ENCODE results near the gene WDFY1. TPM values are rescaled to one million over a fixed set of nuclear protein-coding genes. Genes with fewer than 3 reads are reported as not detected.

The WDFY1 gene
- total RNA-seq, 1 experiment from 2014 or later, result 44.7 TPM

DNA sequence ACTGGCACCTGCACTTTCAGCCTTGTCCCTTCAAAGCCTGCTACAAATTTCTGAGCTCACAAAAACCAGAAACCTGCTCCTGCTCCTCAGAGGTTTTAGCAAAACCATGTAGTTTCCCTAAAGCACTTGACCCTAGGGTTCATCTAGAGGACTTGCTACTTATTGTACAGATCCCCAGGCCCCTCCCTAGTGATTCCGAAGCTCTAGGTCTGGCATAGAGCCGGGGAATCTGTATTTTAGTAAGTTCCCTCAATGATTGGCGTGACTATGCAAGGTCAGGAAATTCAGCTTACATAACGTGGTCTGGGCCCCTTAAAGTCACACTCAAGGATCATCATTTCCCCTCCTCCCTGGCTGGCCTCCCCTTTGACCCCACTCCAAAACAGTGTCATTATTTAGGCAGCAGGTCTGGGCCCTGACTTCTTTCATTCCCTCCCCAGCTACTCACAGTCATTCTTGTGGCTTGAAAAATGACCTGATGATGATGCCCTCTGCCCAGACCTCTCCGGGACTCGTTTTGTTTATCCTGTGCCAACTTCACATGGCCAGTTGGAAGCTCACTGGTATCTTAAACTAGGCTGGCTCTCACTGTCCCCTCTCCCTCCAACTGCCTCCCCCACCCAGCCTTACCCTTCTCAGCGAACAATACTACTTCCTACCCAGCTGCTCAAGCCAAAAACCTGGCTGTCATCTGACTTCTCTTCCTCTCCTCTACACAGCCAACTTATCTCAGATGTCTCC is 36.0 kb downstream of the WDFY1 start:
- DNase-seq (ENCODE audit: low read depth, low spot score) (no peak), ATAC-seq (no peak)
- Histone ChIP-seq H3K27me3 (ENCODE audit: insufficient read depth, low read length) (no peaks in the 10 kb centered on the region), H3K36me3 (ENCODE audit: control insufficient read depth in 1 of 2, insufficient read depth in 2 of 2, low read length in 2 of 2) (peaks cover 0 to 4% of the 10 kb centered on the region in 2 experiments; a peak in 2 of 4 replicates), H3K27ac (ENCODE audit: low read depth, low read length) (no peak overlapping the region), H3K9ac (ENCODE audit: low read length) (no peak overlapping the region), H3K9me3 (ENCODE audit: control insufficient read depth in 1 of 2, insufficient read depth in 1 of 2, low read depth in 1 of 2, low read length in 2 of 2) (no peaks in the 10 kb centered on the region), H3K4me2 (ENCODE audit: low read length) (no peak overlapping the region), H3K4me3 (replicated peaks in 1 of 2; ENCODE audit: low read depth in 1 of 2, low read length in 2 of 2) (no peak overlapping the region), H2AFZ (ENCODE audit: low read depth, low read length, poor library complexity, severe bottlenecking) (no peak overlapping the region), H3K4me1 (ENCODE audit: control insufficient read depth in 1 of 2, insufficient read depth in 2 of 2, low read length in 2 of 2) (no peaks in the 10 kb centered on the region), H3K79me2 (ENCODE audit: insufficient read depth, low read length) (peaks cover 14% of the 10 kb centered on the region; the same call in 1 of the 2 replicates), H3K9me2 (ENCODE audit: insufficient read depth) (no peaks in the 10 kb centered on the region), H4K20me1 (ENCODE audit: insufficient read depth) (0 out of 2 replicates have a peak, but pooled peaks cover 5% of the 10 kb centered on the region)
- intact Hi-C loops (cut with micrococcal nuclease), result no loop called here
- TF ChIP-seq EZH2 (IDR thresholded peaks at IDR 0.05) (no peak), POLR2A (IDR thresholded peaks at IDR 0.05; ENCODE audit: borderline replicate concordance, extremely low read depth, insufficient read depth, insufficient read length) (no peak), EZH2phosphoT487 (IDR thresholded peaks at IDR 0.05; ENCODE audit: borderline replicate concordance) (no peak), CBX3 (IDR thresholded peaks at IDR 0.05; ENCODE audit: low read depth) (no peak), ZFX (IDR thresholded peaks at IDR 0.05) (no peak)
- POLR2A ChIA-PET, result no interaction called here
- CTCF ChIA-PET, result no interaction called here
- no TSS peak for BruUV-seq (replicated peaks)
- RAD21 ChIA-PET (ENCODE audit: low non-redundant PET in 1 of 2, low total read pairs in 2 of 2, uncharacterized antibody in 2 of 2, unreplicated experiment in 2 of 2), result no interaction called here

- H3K9me3 ChIP-seq (ENCODE audit: control insufficient read depth in 1 of 2, insufficient read depth in 1 of 2, low read depth in 1 of 2, low read length in 2 of 2), result no peaks in the 10 kb centered on the region
- no peak overlapping the region for H3K27ac ChIP-seq (ENCODE audit: low read depth, low read length)
- ChIA-PET RAD21 (ENCODE audit: low non-redundant PET in 1 of 2, low total read pairs in 2 of 2, uncharacterized antibody in 2 of 2, unreplicated experiment in 2 of 2) (no interaction called here), POLR2A (no interaction called here), CTCF (no interaction called here)
- ATAC-seq (no peak), DNase-seq (ENCODE audit: low read depth, low spot score) (no peak)
- 0 out of 2 replicates have a peak, but pooled peaks cover 5% of the 10 kb centered on the region for H4K20me1 ChIP-seq (ENCODE audit: insufficient read depth)
- no peak overlapping the region for H3K4me3 ChIP-seq (replicated peaks in 1 of 2; ENCODE audit: low read depth in 1 of 2, low read length in 2 of 2)
- H3K27me3 ChIP-seq (ENCODE audit: insufficient read depth, low read length), result no peaks in the 10 kb centered on the region
- peaks cover 14% of the 10 kb centered on the region; the same call in 1 of the 2 replicates for H3K79me2 ChIP-seq (ENCODE audit: insufficient read depth, low read length)
- H3K4me2 ChIP-seq (ENCODE audit: low read length), result no peak overlapping the region
- H2AFZ ChIP-seq (ENCODE audit: low read depth, low read length, poor library complexity, severe bottlenecking), result no peak overlapping the region
- H3K9ac ChIP-seq (ENCODE audit: low read length), result no peak overlapping the region
- BruUV-seq (replicated peaks), result no TSS peak
- intact Hi-C loops (cut with micrococcal nuclease), result no loop called here
- no peaks in the 10 kb centered on the region for H3K4me1 ChIP-seq (ENCODE audit: control insufficient read depth in 1 of 2, insufficient read depth in 2 of 2, low read length in 2 of 2)
- peaks cover 0 to 4% of the 10 kb centered on the region in 2 experiments; a peak in 2 of 4 replicates for H3K36me3 ChIP-seq (ENCODE audit: control insufficient read depth in 1 of 2, insufficient read depth in 2 of 2, low read length in 2 of 2)
- H3K9me2 ChIP-seq (ENCODE audit: insufficient read depth), result no peaks in the 10 kb centered on the region
- TF ChIP-seq EZH2phosphoT487 (IDR thresholded peaks at IDR 0.05; ENCODE audit: borderline replicate concordance), result no peak
- TF ChIP-seq CEBPB (IDR thresholded peaks at IDR 0.05; ENCODE audit: low read depth), result no peak
- no peak for TF ChIP-seq ZFX (IDR thresholded peaks at IDR 0.05)
- TF ChIP-seq JUND (IDR thresholded peaks at IDR 0.05), result no peak
- no peak for TF ChIP-seq ZBTB33 (IDR thresholded peaks at IDR 0.05; ENCODE audit: extremely low read depth, insufficient replicate concordance, low read length)
- no peak for TF ChIP-seq SRF (IDR thresholded peaks at IDR 0.05; ENCODE audit: low read depth)
- TF ChIP-seq, protein P1, sequence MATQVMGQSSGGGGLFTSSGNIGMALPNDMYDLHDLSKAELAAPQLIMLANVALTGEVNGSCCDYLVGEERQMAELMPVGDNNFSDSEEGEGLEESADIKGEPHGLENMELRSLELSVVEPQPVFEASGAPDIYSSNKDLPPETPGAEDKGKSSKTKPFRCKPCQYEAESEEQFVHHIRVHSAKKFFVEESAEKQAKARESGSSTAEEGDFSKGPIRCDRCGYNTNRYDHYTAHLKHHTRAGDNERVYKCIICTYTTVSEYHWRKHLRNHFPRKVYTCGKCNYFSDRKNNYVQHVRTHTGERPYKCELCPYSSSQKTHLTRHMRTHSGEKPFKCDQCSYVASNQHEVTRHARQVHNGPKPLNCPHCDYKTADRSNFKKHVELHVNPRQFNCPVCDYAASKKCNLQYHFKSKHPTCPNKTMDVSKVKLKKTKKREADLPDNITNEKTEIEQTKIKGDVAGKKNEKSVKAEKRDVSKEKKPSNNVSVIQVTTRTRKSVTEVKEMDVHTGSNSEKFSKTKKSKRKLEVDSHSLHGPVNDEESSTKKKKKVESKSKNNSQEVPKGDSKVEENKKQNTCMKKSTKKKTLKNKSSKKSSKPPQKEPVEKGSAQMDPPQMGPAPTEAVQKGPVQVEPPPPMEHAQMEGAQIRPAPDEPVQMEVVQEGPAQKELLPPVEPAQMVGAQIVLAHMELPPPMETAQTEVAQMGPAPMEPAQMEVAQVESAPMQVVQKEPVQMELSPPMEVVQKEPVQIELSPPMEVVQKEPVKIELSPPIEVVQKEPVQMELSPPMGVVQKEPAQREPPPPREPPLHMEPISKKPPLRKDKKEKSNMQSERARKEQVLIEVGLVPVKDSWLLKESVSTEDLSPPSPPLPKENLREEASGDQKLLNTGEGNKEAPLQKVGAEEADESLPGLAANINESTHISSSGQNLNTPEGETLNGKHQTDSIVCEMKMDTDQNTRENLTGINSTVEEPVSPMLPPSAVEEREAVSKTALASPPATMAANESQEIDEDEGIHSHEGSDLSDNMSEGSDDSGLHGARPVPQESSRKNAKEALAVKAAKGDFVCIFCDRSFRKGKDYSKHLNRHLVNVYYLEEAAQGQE (IDR thresholded peaks at IDR 0.05; ENCODE audit: low read depth), result no peak
- TF ChIP-seq, protein P2, sequence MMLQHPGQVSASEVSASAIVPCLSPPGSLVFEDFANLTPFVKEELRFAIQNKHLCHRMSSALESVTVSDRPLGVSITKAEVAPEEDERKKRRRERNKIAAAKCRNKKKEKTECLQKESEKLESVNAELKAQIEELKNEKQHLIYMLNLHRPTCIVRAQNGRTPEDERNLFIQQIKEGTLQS (IDR thresholded peaks at IDR 0.05), result no peak
- no peak for TF ChIP-seq ZNF274 (IDR thresholded peaks at IDR 0.05; ENCODE audit: low read depth, low read length)
- no peak for TF ChIP-seq SP1 (IDR thresholded peaks at IDR 0.05; ENCODE audit: low read depth)
- TF ChIP-seq POLR2A (IDR thresholded peaks at IDR 0.05; ENCODE audit: borderline replicate concordance, extremely low read depth, insufficient read depth, insufficient read length), result no peak
- no peak for TF ChIP-seq RAD21 (IDR thresholded peaks at IDR 0.05; ENCODE audit: low read depth)
Observed at GRCh38 chr2:223908304-223908998, 36.7 kb downstream of the WDFY1 start.

Measured in HCT116 (cell line).